Measurements from ENCODE around the gene SYT14.
A peak's percentile ranks its signal among the peaks of the same experiment; 100 is the strongest.
"Not testable (repeated sequence)": the region's sequence is repeated elsewhere in the genome, so short reads cannot be mapped to it uniquely, and the experiment has no call there.

SYT14 gene

GRCh38 chr1:209936125-209936524 is 1.9 kb upstream of the SYT14 start:
- DNase-seq (ENCODE audit: low spot score) (no peak), FAIRE-seq (no peak)

GRCh38 chr1:209945377-209945776 is 7.4 kb downstream of the SYT14 start:
- FAIRE-seq (no peak), DNase-seq (ENCODE audit: low spot score) (no peak)

GRCh38 chr1:209948155-209948554 is 10.1 kb downstream of the SYT14 start:
- FAIRE-seq (no peak), DNase-seq (ENCODE audit: low spot score) (no peak)

GRCh38 chr1:209956116-209956515 is 18.1 kb downstream of the SYT14 start:
- DNase-seq (ENCODE audit: low spot score) (no peak), FAIRE-seq (no peak)

GRCh38 chr1:209959623-209960022 is 21.6 kb downstream of the SYT14 start:
- FAIRE-seq (no peak), DNase-seq (ENCODE audit: low spot score) (no peak)

GRCh38 chr1:209960926-209961325 is 22.9 kb downstream of the SYT14 start:
- no peak for FAIRE-seq
- no peak for DNase-seq (ENCODE audit: low spot score)

GRCh38 chr1:209962388-209962787 is 24.4 kb downstream of the SYT14 start:
- no peak for FAIRE-seq
- DNase-seq (ENCODE audit: low spot score), result no peak

GRCh38 chr1:209962856-209963255 is 24.8 kb downstream of the SYT14 start:
- FAIRE-seq, result no peak
- no peak for DNase-seq (ENCODE audit: low spot score)

- DNase-seq (ENCODE audit: low spot score) (no peak), FAIRE-seq (no peak)
These were observed 28.0 kb downstream of the SYT14 start for GRCh38 chr1:209965996-209966395.

GRCh38 chr1:209978721-209979120 is 40.7 kb downstream of the SYT14 start:
- FAIRE-seq; DNase-seq (ENCODE audit: low spot score): not testable (repeated sequence)

- DNase-seq (ENCODE audit: low spot score), result no peak
- FAIRE-seq, result no peak
These were observed 45.9 kb downstream of the SYT14 start for GRCh38 chr1:209983953-209984352.

- FAIRE-seq, result no peak
These were observed 47.0 kb downstream of the SYT14 start for GRCh38 chr1:209985002-209985401.

GRCh38 chr1:209988706-209989105 is 50.7 kb downstream of the SYT14 start:
- DNase-seq (ENCODE audit: low spot score) (no peak), FAIRE-seq (no peak)

More at GRCh38 chr1:209985002-209985401, 47.0 kb downstream of the SYT14 start:
- DNase-seq (ENCODE audit: low spot score), result no peak

- DNase-seq (ENCODE audit: low spot score) (peak; percentile 8), FAIRE-seq (no peak)
These were observed 51.5 kb downstream of the SYT14 start for GRCh38 chr1:209989525-209989924.

GRCh38 chr1:209993061-209993830 is 55.2 kb downstream of the SYT14 start:
- DNase-seq (ENCODE audit: low spot score), result no peak
- FAIRE-seq, result no peak

- no peak for FAIRE-seq
- no peak for DNase-seq (ENCODE audit: low spot score)
These were observed 58.3 kb downstream of the SYT14 start for GRCh38 chr1:209996348-209996747.

- DNase-seq (ENCODE audit: low spot score) (no peak), FAIRE-seq (no peak)
These were observed 61.0 kb downstream of the SYT14 start for GRCh38 chr1:209999005-209999404.

GRCh38 chr1:210001751-210002150 is 63.7 kb downstream of the SYT14 start:
- FAIRE-seq (no peak), DNase-seq (ENCODE audit: low spot score) (no peak)

- no peak for DNase-seq (ENCODE audit: low spot score)
- no peak for FAIRE-seq
These were observed 65.5 kb downstream of the SYT14 start for GRCh38 chr1:210003501-210003900.

- DNase-seq (ENCODE audit: low spot score) (no peak), FAIRE-seq (no peak)
These were observed 72.1 kb downstream of the SYT14 start for GRCh38 chr1:210010161-210010560.

GRCh38 chr1:210021145-210021860 is 83.3 kb downstream of the SYT14 start:
- FAIRE-seq, result no peak
- no peak for DNase-seq (ENCODE audit: low spot score)

GRCh38 chr1:210022044-210022443 is 84.0 kb downstream of the SYT14 start:
- FAIRE-seq (no peak), DNase-seq (ENCODE audit: low spot score) (no peak)

- FAIRE-seq, result no peak
These were observed 86.3 kb downstream of the SYT14 start for GRCh38 chr1:210024282-210024681.

More at GRCh38 chr1:210024282-210024681, 86.3 kb downstream of the SYT14 start:
- DNase-seq (ENCODE audit: low spot score), result no peak

Data from urothelium cell line (cell line).